ENCODE measurements around the gene SMOC1. TPM values are rescaled to one million over a fixed set of nuclear protein-coding genes. Genes with fewer than 3 reads are reported as not detected.

SMOC1 gene
- total RNA-seq, 1 donor from 2014 or later = 89.3 TPM

DNA sequence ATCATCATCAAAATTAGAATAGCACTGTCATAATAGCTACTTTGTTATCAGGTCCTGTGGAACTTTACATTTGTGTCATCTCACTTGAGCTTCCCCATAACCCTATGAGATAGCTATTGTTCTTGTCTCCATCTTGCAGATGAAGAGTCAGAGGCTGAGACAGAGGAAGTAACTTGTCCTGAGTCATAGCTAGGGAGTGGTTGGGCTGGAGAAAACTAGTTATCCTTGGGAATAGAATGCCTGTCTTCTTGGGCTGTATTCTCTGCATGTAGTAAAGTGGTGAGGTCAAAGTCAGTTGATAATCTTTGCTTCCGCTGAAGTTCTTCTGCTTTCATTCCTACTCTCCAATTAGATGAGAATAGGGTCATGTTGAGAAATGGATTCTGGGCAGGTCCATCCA, 117.0 kb downstream of the SMOC1 start:
- H3K36me3 Mint-ChIP-seq = peaks cover 12% of the 10 kb centered on the region
- Histone ChIP-seq H3K4me3 (no peak overlapping the region), H4K20me1 (ENCODE audit: low read depth) (no peaks in the 10 kb centered on the region), H3K9ac (no peak overlapping the region), H3K79me2 (ENCODE audit: low read depth) (no peaks in the 10 kb centered on the region), H2AFZ (replicated peaks) (no peak overlapping the region), H3K27me3 (no peaks in the 10 kb centered on the region), H3K27ac (no peak overlapping the region), H3K36me3 (peaks cover 20% of the 10 kb centered on the region), H3F3A (ENCODE audit: low read depth) (no peaks in the 10 kb centered on the region), H3K4me1 (peaks cover 11% of the 10 kb centered on the region), H3K9me3 (ENCODE audit: low read depth) (no peaks in the 10 kb centered on the region), H3K4me2 (no peak overlapping the region)
- H3K27ac Mint-ChIP-seq = no peak overlapping the region
- H3K4me1 Mint-ChIP-seq = no peaks in the 10 kb centered on the region
- H3K9me3 Mint-ChIP-seq = no peaks in the 10 kb centered on the region
- TF ChIP-seq EZH2 (IDR thresholded peaks at IDR 0.05) (no peak), EZH2phosphoT487 (IDR thresholded peaks at IDR 0.05) (no peak)
- TF ChIP-seq, protein P1, sequence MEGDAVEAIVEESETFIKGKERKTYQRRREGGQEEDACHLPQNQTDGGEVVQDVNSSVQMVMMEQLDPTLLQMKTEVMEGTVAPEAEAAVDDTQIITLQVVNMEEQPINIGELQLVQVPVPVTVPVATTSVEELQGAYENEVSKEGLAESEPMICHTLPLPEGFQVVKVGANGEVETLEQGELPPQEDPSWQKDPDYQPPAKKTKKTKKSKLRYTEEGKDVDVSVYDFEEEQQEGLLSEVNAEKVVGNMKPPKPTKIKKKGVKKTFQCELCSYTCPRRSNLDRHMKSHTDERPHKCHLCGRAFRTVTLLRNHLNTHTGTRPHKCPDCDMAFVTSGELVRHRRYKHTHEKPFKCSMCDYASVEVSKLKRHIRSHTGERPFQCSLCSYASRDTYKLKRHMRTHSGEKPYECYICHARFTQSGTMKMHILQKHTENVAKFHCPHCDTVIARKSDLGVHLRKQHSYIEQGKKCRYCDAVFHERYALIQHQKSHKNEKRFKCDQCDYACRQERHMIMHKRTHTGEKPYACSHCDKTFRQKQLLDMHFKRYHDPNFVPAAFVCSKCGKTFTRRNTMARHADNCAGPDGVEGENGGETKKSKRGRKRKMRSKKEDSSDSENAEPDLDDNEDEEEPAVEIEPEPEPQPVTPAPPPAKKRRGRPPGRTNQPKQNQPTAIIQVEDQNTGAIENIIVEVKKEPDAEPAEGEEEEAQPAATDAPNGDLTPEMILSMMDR (IDR thresholded peaks at IDR 0.05) = no peak
- H3K27me3 Mint-ChIP-seq (ENCODE audit: insufficient read depth, low read depth) = no peaks in the 10 kb centered on the region
- H3K4me3 Mint-ChIP-seq = no peak overlapping the region
- no peak for DNase-seq (ENCODE audit: low spot score)

DNA sequence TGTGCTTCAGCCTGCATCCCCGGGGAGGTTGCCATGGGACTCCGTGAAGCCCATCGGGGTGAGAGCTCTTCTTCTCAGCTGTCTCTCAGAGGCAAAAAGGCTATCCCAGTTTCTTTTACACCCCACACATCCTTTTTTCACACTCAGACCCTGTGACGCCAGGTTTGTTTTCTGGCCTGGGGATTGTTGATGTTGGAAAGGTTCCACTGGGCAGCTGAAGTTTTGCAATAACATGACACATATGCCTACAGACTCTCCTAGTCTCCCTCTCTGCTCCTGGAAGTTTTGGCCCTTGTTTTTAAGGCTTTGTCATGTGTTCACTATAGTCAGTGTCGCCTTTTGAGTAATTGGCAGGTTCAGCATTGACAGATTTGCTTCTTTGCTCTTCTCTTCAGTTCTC, 118.6 kb downstream of the SMOC1 start:
- peaks cover 6% of the 10 kb centered on the region for H3F3A ChIP-seq (ENCODE audit: low read depth)
- Mint-ChIP-seq H3K4me1 (no peaks in the 10 kb centered on the region), H3K4me3 (no peak overlapping the region), H3K36me3 (peaks cover 13% of the 10 kb centered on the region), H3K27me3 (ENCODE audit: insufficient read depth, low read depth) (no peaks in the 10 kb centered on the region), H3K9me3 (no peaks in the 10 kb centered on the region), H3K27ac (no peak overlapping the region)
- no peaks in the 10 kb centered on the region for H3K27me3 ChIP-seq
- H3K4me3 ChIP-seq = no peak overlapping the region
- no peaks in the 10 kb centered on the region for H3K79me2 ChIP-seq (ENCODE audit: low read depth)
- no peaks in the 10 kb centered on the region for H4K20me1 ChIP-seq (ENCODE audit: low read depth)
- no peak overlapping the region for H3K4me2 ChIP-seq
- no peaks in the 10 kb centered on the region for H3K4me1 ChIP-seq
- H3K9ac ChIP-seq = no peak overlapping the region
- peaks cover 20% of the 10 kb centered on the region for H3K36me3 ChIP-seq
- no peak overlapping the region for H3K27ac ChIP-seq
- TF ChIP-seq EZH2phosphoT487 (IDR thresholded peaks at IDR 0.05) (no peak), EZH2 (IDR thresholded peaks at IDR 0.05) (no peak)
- TF ChIP-seq, protein P1 (IDR thresholded peaks at IDR 0.05) = no peak
- no peaks in the 10 kb centered on the region for H3K9me3 ChIP-seq (ENCODE audit: low read depth)
- DNase-seq (ENCODE audit: low spot score) = no peak
- no peak overlapping the region for H2AFZ ChIP-seq (replicated peaks)

DNA sequence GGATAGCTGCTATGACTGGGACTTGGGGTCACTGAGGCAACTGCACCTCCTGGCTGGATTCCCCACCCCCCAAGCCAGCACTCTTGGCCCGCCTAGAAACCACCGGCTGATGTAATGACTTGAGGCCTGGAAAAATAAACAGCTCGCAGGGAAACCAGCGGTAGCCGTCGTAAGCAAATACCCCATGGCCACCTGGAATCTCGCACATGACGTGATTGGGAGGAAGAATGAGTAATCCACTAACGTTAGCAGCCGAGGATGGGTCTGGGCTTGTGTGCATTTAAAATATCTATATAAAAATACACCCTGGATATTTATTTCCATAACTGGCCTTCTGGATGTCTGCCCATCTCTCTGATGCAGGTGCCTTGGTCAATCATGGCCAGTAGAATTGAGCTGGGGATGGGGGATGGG, 120.1 kb downstream of the SMOC1 start:
- DNase-seq (ENCODE audit: low spot score) = no peak
- Histone ChIP-seq H3K4me2 (no peak overlapping the region), H3K9me3 (ENCODE audit: low read depth) (no peaks in the 10 kb centered on the region), H4K20me1 (ENCODE audit: low read depth) (peaks cover 6% of the 10 kb centered on the region), H3K36me3 (peaks cover 20% of the 10 kb centered on the region), H3K4me3 (no peak overlapping the region), H3F3A (ENCODE audit: low read depth) (peaks cover 12% of the 10 kb centered on the region), H3K4me1 (peaks cover 3% of the 10 kb centered on the region), H3K9ac (no peak overlapping the region), H2AFZ (replicated peaks) (no peak overlapping the region), H3K27ac (no peak overlapping the region), H3K27me3 (no peaks in the 10 kb centered on the region), H3K79me2 (ENCODE audit: low read depth) (no peaks in the 10 kb centered on the region)
- Mint-ChIP-seq H3K4me3 (no peak overlapping the region), H3K27me3 (ENCODE audit: insufficient read depth, low read depth) (no peaks in the 10 kb centered on the region), H3K27ac (no peak overlapping the region), H3K36me3 (peaks cover 16% of the 10 kb centered on the region), H3K4me1 (no peaks in the 10 kb centered on the region), H3K9me3 (no peaks in the 10 kb centered on the region)
- TF ChIP-seq EZH2phosphoT487 (IDR thresholded peaks at IDR 0.05) (no peak), EZH2 (IDR thresholded peaks at IDR 0.05) (no peak)
- TF ChIP-seq, protein P1 (IDR thresholded peaks at IDR 0.05) = no peak
